Spleen (tissue), 11 donors: Measurements from ENCODE around the gene KRR1. TPM values are rescaled to one million over a fixed set of nuclear protein-coding genes. Genes with fewer than 3 reads are reported as not detected.

Source experiments
- DNase-seq: peaks from one replicate; pipeline ENCODE4 v3.0.0-alpha.2; 2020
- H3K27ac ChIP-seq, 8 donors: fragments of 200-600 bp; sonication (generic) in 7 of 8; 1 replicate in 4 of 8; 2 replicates in 4 of 8; pipeline versions ENCODE4 v1.5.0 to v1.8.0; 2016 to 2021; ENCODE audit warnings: inconsistent platforms in 4 of 8, mild to moderate bottlenecking in 4 of 8, moderate library complexity in 1 of 8
- H3K27me3 ChIP-seq, 7 donors: fragments of 200-600 bp; sonication (generic) in 6 of 7; replicated peaks in 1 of 7; 1 replicate in 4 of 7; 2 replicates in 3 of 7; pipeline versions ENCODE4 v1.5.0 to v1.8.0; 2016 to 2021; ENCODE audit warnings: inconsistent platforms in 3 of 7, mild to moderate bottlenecking in 1 of 7
- H3K36me3 ChIP-seq, 6 donors: fragments of 200-600 bp; sonication (generic) in 5 of 6; 1 replicate in 4 of 6; 2 replicates in 2 of 6; pipeline versions ENCODE4 v1.5.0 to v1.8.0; 2016 to 2021; ENCODE audit warnings: inconsistent platforms in 2 of 6
- H3K4me1 ChIP-seq, 6 donors: fragments of 200-600 bp; sonication (generic) in 5 of 6; 1 replicate in 3 of 6; 2 replicates in 3 of 6; pipeline versions ENCODE4 v1.5.0 to v1.8.0; 2016 to 2021; ENCODE audit warnings: inconsistent platforms in 3 of 6
- H3K4me3 ChIP-seq, 8 donors: fragments of 200-600 bp; sonication (generic) in 7 of 8; 1 replicate in 4 of 8; 2 replicates in 4 of 8; pipeline versions ENCODE4 v1.5.0 to v1.8.0; 2016 to 2021; ENCODE audit warnings: inconsistent platforms in 4 of 8, mild to moderate bottlenecking in 4 of 8, moderate library complexity in 2 of 8
- H3K9me3 ChIP-seq, 8 donors: fragments of 200-600 bp; sonication (generic) in 7 of 8; 1 replicate in 4 of 8; 2 replicates in 4 of 8; pipeline versions ENCODE4 v1.5.0 to v1.8.0; 2016 to 2021; ENCODE audit warnings: inconsistent platforms in 4 of 8
- POLR2A ChIP-seq, 3 donors: fragments of 450-650 bp; IDR thresholded peaks; one replicate each; pipeline ENCODE4 v1.5.1; 2017; ENCODE audit warnings: antibody characterized with exemption in 3 of 3, mild to moderate bottlenecking in 1 of 3
- POLR2AphosphoS5 ChIP-seq, 3 donors: sonication (generic); formaldehyde crosslinking; IDR thresholded peaks; one replicate each; pipeline ENCODE4 v1.5.1; 2017; ENCODE audit warnings: antibody characterized with exemption in 3 of 3
- WGBS, 5 donors: extraction: QIAGEN DNeasy Blood & Tissue Kit in 3 of 5; methylation state at CpG; one replicate each; pipeline versions ENCODE4 v1.1.5 to v1.1.7; 2013 to 2018; 5-methylcytosine and 5-hydroxymethylcytosine counted together
- intact Hi-C: fragments of 100-400 bp; cut with DNase I; formaldehyde crosslinking; loops from one replicate; pipeline ENCODE4 v1.15.0; 2023; ENCODE audit warnings: low total_unique reads
- polyA plus RNA-seq, 3 donors: library from polyadenylated mRNA; stranded (reverse); fragments of 200-250 nt; gene quantifications; one replicate each; pipeline ENCODE4 v1.2.1, GENCODE V29; 2013
- total RNA-seq, 7 donors: library from RNA; depleted of rRNA in 3 of 7; stranded (reverse); fragments of >200 nt in 3 of 7; fragmentation: NEBNext Ultra II Directional in 4 of 7; extraction: Animal tissue kit (Norgen Biotek cat#: 25700) in 4 of 7; gene quantifications; one replicate each; pipeline versions ENCODE4 v1.1.0 to v1.2.1, GENCODE V29; 2016 to 2021
- TF ChIP-seq, protein P1 (sequence below), 11 experiments: fragments of 200-600 bp in 7 of 11; fragments of 450-650 bp in 4 of 11; sonication (generic) in 4 of 11; IDR thresholded peaks in 8 of 11; conservative IDR thresholded peaks in 3 of 11; 1 replicate in 7 of 11; 2 replicates in 4 of 11; pipeline versions ENCODE4 v1.4.0 to v1.8.0; 2016 to 2021; ENCODE audit warnings: antibody characterized with exemption in 11 of 11, inconsistent platforms in 4 of 11, mild to moderate bottlenecking in 1 of 11
- donor health status: healthy with polysubstance abuse.
- donor health status: DM: no; HTN: no; CAD: no; lungs with moderate emphysema.
- donor health status: DM: no; HTN: no; CAD: no.
- donor health status: Bipolar disorder and iron deficiency.
- donor health status: healthy.
- donor health status: DM: no; HTN: no; CAD: no.
- donor health status: DM: yes; HTN: yes; CAD: no.

KRR1 gene
- total and polyA plus RNA-seq, 10 donors = 11.2 to 51.2 (median 43.0) TPM

DNA sequence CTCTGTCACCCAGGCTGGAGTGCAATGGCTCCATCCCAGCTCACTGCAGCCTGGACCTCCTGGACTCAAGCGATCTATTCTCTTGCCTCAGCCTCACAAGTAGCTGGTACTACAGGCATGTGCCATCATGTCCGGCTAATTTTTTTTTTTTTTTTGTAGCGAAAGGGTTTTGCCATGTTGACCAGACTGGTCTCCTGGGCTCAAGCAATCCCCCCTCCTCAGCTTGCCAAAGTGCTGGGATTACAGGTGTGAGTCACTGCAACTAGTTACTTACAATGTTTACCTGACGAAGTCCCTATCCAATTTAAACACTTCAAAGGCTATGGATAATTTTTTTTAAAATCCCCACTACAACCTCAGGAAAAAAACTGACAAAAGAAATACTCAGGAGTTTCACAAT lies 1.8 kb downstream of the KRR1 start:
- H3K4me1 ChIP-seq = peaks cover 16 to 62% (median 35%) of the 10 kb centered on the region in 6 donors
- no peaks in the 10 kb centered on the region for H3K9me3 ChIP-seq
- WGBS, 5 donors = 69 to 87% (median 78%) methylated on average over 4 of the region's 4 CpGs
- intact Hi-C loops = loop anchor here (5.0 to 10.0 kb wide), 2 partner anchors 117 to 175 kb away; partner anchors contain the start of genes CAPS2, GLIPR1L1 and GLIPR1L2
- DNase-seq = no peak
- H3K4me3 ChIP-seq = peak overlapping the region in 1 of 8 donors; percentile 94
- no peak overlapping the region for H3K27ac ChIP-seq
- H3K27me3 ChIP-seq = no peaks in the 10 kb centered on the region
- TF ChIP-seq, protein P1, sequence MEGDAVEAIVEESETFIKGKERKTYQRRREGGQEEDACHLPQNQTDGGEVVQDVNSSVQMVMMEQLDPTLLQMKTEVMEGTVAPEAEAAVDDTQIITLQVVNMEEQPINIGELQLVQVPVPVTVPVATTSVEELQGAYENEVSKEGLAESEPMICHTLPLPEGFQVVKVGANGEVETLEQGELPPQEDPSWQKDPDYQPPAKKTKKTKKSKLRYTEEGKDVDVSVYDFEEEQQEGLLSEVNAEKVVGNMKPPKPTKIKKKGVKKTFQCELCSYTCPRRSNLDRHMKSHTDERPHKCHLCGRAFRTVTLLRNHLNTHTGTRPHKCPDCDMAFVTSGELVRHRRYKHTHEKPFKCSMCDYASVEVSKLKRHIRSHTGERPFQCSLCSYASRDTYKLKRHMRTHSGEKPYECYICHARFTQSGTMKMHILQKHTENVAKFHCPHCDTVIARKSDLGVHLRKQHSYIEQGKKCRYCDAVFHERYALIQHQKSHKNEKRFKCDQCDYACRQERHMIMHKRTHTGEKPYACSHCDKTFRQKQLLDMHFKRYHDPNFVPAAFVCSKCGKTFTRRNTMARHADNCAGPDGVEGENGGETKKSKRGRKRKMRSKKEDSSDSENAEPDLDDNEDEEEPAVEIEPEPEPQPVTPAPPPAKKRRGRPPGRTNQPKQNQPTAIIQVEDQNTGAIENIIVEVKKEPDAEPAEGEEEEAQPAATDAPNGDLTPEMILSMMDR (IDR thresholded peaks at IDR 0.05 in 8 of 11, conservative IDR thresholded peaks at IDR 0.05 in 3 of 11) = no peak
- TF ChIP-seq POLR2A (IDR thresholded peaks at IDR 0.05) = no peak
- TF ChIP-seq POLR2AphosphoS5 (IDR thresholded peaks at IDR 0.05) = no peak
- H3K36me3 ChIP-seq = peaks cover 0 to 39% (median 26%) of the 10 kb centered on the region in 6 donors

DNA sequence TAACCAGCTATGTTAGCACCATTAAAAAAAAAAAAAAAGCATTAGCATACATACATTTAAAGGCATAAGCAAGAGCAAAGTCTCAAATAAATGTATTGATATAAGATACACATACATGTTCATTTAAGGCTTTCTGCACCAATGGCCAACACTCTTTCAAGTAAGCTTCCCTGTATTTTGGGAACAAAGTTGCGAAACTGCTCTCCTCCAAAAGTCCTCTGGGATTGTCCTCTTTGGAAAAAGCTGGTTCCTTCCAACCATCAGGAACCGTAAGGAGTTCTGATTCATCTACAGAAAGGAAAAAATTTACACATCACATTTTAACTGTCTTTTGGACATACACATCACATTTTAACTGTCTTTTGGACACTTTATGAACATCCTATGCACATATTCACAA lies 3.2 kb downstream of the KRR1 start:
- intact Hi-C loops = loop anchor here (5.0 kb wide), 1 partner anchor 116 kb away; the partner anchor contains the start of gene GLIPR1L2
- no peak for DNase-seq
- Histone ChIP-seq H3K4me1 (peaks cover 16 to 62% (median 35%) of the 10 kb centered on the region in 6 donors), H3K9me3 (no peaks in the 10 kb centered on the region), H3K27ac (no peak overlapping the region), H3K36me3 (peaks cover 0 to 54% (median 38%) of the 10 kb centered on the region in 6 donors), H3K27me3 (no peaks in the 10 kb centered on the region), H3K4me3 (no peak overlapping the region)
- TF ChIP-seq POLR2A (IDR thresholded peaks at IDR 0.05) (no peak), POLR2AphosphoS5 (IDR thresholded peaks at IDR 0.05) (no peak)
- TF ChIP-seq, protein P1 (IDR thresholded peaks at IDR 0.05 in 8 of 11, conservative IDR thresholded peaks at IDR 0.05 in 3 of 11) = no peak
- WGBS, 5 donors = 85 to 91% (median 89%) methylated on average over 2 of the region's 2 CpGs

DNA sequence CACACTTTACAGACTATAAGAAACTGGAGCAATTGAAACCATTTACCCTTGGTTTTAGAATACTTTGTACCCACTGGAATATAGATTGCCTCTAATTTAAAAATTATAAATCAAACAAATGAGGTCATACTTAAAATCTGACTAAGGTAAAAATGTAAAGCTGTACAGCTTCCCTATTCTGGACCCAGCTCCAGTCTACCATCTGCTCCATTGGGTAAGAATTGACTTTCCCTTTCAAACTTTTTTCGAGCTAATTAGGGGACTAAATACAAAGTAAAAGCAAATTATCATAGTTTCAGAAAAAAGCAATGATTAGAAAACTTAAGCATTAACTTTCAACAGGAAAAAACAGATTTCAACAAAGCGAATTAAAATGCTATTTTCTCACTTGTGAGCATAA lies 4.3 kb downstream of the KRR1 start:
- intact Hi-C loops = loop anchor here (5.0 kb wide), 1 partner anchor 115 kb away; the partner anchor contains the start of gene GLIPR1L2
- H3K4me1 ChIP-seq = peaks cover 16 to 61% (median 34%) of the 10 kb centered on the region in 6 donors
- no peaks in the 10 kb centered on the region for H3K27me3 ChIP-seq
- peaks cover 0 to 65% (median 47%) of the 10 kb centered on the region in 6 donors for H3K36me3 ChIP-seq
- no peak overlapping the region for H3K27ac ChIP-seq
- no peaks in the 10 kb centered on the region for H3K9me3 ChIP-seq
- DNase-seq = no peak
- TF ChIP-seq, protein P1 (IDR thresholded peaks at IDR 0.05 in 8 of 11, conservative IDR thresholded peaks at IDR 0.05 in 3 of 11) = no peak
- TF ChIP-seq POLR2AphosphoS5 (IDR thresholded peaks at IDR 0.05) (no peak), POLR2A (IDR thresholded peaks at IDR 0.05) (no peak)
- H3K4me3 ChIP-seq = no peak overlapping the region
- WGBS, 5 donors = 76 to 95% (median 82%) methylated on average over 2 of the region's 2 CpGs

DNA sequence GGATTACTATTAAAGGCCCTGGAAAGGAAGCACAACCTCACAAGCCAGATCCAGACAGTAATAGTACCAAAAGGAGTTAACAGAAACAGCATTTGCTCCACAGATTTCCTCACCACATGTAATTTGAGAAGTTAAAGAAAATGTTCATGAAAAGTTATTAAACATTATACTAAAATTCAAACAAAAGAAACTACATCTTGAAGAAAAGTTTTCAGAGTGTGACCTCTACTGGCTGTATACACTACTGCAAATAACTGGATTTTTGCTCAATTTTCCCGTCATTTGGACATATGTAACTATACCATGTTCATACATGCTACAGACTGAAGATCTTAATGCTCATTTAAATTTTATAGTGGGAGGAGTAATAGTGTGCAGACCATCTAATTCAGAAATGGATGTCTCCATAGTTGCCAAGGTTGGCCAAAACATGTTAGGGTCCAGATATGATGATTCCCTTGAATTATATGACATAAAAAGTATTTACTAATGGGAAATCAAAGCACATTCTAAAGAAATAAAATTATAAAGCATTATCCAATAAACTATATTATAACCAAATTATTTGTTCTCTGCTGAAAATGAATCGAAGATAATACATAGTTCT lies 5.6 kb downstream of the KRR1 start:
- 71 to 82% (median 75%) methylated on average over 2 of the region's 2 CpGs for WGBS, 5 donors
- TF ChIP-seq POLR2A (IDR thresholded peaks at IDR 0.05) = no peak
- TF ChIP-seq, protein P1 (IDR thresholded peaks at IDR 0.05 in 8 of 11, conservative IDR thresholded peaks at IDR 0.05 in 3 of 11) = peak; percentile 9 to 64 (median 46)
- H3K4me1 ChIP-seq = peaks cover 16 to 53% (median 27%) of the 10 kb centered on the region in 6 donors
- H3K27ac ChIP-seq = no peak overlapping the region
- H3K27me3 ChIP-seq = no peaks in the 10 kb centered on the region
- peaks cover 0 to 77% (median 60%) of the 10 kb centered on the region in 6 donors for H3K36me3 ChIP-seq
- intact Hi-C loops = loop anchor here (5.0 kb wide), 1 partner anchor 114 kb away; the partner anchor contains the start of gene GLIPR1L2
- no peak overlapping the region for H3K4me3 ChIP-seq
- H3K9me3 ChIP-seq = no peaks in the 10 kb centered on the region
- DNase-seq = no peak
